Neural crest cell (in vitro differentiated cells): ENCODE results near the gene GOLGA6L1. TPM values are rescaled to one million over a fixed set of nuclear protein-coding genes. Genes with fewer than 3 reads are reported as not detected.
"Not testable (repeated sequence)": the region's sequence is repeated elsewhere in the genome, so short reads cannot be mapped to it uniquely, and the experiment has no call there.

Experiments
- DNase-seq: peaks from one replicate; pipeline ENCODE4 v3.0.0; 2021; ENCODE audit warnings: low read depth, mixed read lengths, low spot score
- H3K27ac Mint-ChIP-seq: one replicate; pipeline ENCODE4 v1.8.0; 2021; ENCODE audit warnings: mild to moderate bottlenecking, mixed read lengths; ENCODE audit not compliant: unreplicated experiment
- H3K27me3 Mint-ChIP-seq: 2 replicates; pipeline ENCODE4 v1.8.0; 2021; ENCODE audit warnings: low read depth, mild to moderate bottlenecking, mixed read lengths
- H3K36me3 Mint-ChIP-seq: 2 replicates; pipeline ENCODE4 v1.8.0; 2021; ENCODE audit warnings: low read depth, mild to moderate bottlenecking, mixed read lengths
- H3K4me1 Mint-ChIP-seq: 2 replicates; pipeline ENCODE4 v1.8.0; 2021; ENCODE audit warnings: mixed read lengths
- H3K4me3 Mint-ChIP-seq: one replicate; pipeline ENCODE4 v1.8.0; 2021; ENCODE audit warnings: mild to moderate bottlenecking, mixed read lengths
- H3K9me3 Mint-ChIP-seq: 2 replicates; pipeline ENCODE4 v1.8.0; 2021; ENCODE audit warnings: mixed read lengths
- total RNA-seq: library from RNA; stranded (reverse); gene quantifications from 2 replicates; pipeline ENCODE4 v1.2.1, GENCODE V29; 2021
- TF ChIP-seq, protein P1 (sequence below): fragments of 200-600 bp; sonication (generic); conservative IDR thresholded peaks from 2 replicates; pipeline ENCODE4 v1.5.0; 2021; ENCODE audit warnings: antibody characterized with exemption, mild to moderate bottlenecking

The GOLGA6L1 gene
- total RNA-seq, 1 donor from 2014 or later: not detected

- DNase-seq: no peak
- TF ChIP-seq, protein P1, sequence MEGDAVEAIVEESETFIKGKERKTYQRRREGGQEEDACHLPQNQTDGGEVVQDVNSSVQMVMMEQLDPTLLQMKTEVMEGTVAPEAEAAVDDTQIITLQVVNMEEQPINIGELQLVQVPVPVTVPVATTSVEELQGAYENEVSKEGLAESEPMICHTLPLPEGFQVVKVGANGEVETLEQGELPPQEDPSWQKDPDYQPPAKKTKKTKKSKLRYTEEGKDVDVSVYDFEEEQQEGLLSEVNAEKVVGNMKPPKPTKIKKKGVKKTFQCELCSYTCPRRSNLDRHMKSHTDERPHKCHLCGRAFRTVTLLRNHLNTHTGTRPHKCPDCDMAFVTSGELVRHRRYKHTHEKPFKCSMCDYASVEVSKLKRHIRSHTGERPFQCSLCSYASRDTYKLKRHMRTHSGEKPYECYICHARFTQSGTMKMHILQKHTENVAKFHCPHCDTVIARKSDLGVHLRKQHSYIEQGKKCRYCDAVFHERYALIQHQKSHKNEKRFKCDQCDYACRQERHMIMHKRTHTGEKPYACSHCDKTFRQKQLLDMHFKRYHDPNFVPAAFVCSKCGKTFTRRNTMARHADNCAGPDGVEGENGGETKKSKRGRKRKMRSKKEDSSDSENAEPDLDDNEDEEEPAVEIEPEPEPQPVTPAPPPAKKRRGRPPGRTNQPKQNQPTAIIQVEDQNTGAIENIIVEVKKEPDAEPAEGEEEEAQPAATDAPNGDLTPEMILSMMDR: no peak
- Mint-ChIP-seq H3K4me3 (no peak overlapping the region), H3K36me3 (peaks cover 2% of the 10 kb centered on the region), H3K4me1 (no peaks in the 10 kb centered on the region), H3K27me3 (no peaks in the 10 kb centered on the region), H3K27ac (no peak overlapping the region), H3K9me3 (no peaks in the 10 kb centered on the region)
Measured at GRCh38 chr15:23095796-23096195, 40.8 kb downstream of the GOLGA6L1 start.

- Mint-ChIP-seq H3K36me3 (peaks cover 3% of the 10 kb centered on the region), H3K27ac (no peak overlapping the region), H3K4me1 (peaks cover 18% of the 10 kb centered on the region), H3K4me3 (no peak overlapping the region), H3K9me3 (peaks cover 5% of the 10 kb centered on the region), H3K27me3 (peaks cover 2% of the 10 kb centered on the region)
- TF ChIP-seq, protein P1: no peak
- no peak for DNase-seq
Measured at GRCh38 chr15:23083115-23083514, 53.5 kb downstream of the GOLGA6L1 start.

DNA sequence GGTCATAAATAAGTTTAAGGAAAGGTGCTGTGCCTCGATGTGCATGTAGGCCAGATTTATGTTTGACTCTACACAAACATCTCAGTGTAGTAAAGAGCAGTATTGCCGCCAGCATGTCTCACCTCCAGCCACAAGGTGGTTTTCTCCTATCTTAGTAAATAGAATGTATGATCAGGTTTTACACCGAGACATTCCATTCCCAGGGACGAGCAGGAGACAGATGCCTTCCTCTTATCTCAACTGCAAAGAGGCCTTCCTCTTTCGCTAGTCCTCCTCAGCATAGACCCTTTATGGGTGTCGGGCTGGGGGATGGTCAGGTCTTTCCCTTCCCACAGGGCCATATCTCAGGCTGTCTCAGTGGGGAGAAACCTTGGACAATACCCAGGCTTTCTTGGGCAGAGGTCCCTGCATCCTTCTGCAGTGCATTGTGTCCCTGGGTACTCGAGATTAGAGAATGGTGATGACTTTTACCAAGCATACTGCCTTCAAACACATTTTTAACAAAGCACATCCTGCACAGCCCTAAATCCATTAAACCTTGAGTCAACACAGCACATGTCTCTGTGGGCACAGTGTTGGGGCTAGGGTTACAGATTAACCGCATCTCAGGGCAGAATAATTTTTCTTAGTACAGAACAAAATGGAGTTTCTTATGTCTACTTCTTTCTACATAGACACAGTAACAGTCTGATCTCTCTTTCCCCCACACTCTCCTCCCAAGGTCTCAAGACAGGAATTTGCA lies 54.5 kb downstream of the GOLGA6L1 start:
- peaks cover 17% of the 10 kb centered on the region for H3K4me1 Mint-ChIP-seq
- not testable (repeated sequence) for H3K9me3 Mint-ChIP-seq

DNA sequence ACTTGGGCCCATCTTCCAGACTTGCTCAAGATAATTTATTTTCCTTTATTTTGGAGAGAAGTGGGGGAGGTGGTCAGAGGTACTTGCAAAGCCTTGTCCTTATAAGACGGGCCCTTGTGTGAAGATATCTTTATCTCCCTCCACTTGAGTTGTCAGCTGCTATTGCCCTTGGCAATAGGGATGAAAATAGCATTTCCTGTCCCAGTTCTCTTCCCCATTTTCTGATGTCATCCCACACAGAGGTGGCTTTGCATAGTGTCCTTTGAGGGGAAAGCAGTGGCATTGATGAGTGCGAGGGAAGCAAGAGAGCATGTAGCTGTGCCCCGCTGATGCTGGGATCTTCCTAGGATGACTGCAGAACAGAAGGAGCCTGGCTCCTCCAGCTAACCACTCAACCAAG lies 55.4 kb downstream of the GOLGA6L1 start:
- Mint-ChIP-seq H3K36me3 (peaks cover 3% of the 10 kb centered on the region), H3K4me3 (no peak overlapping the region), H3K27ac (no peak overlapping the region), H3K27me3 (no peaks in the 10 kb centered on the region), H3K9me3 (peaks cover 5% of the 10 kb centered on the region), H3K4me1 (peaks cover 9% of the 10 kb centered on the region)
- TF ChIP-seq, protein P1: no peak
- DNase-seq: no peak

More for the DNA sequence above, 54.5 kb downstream of the GOLGA6L1 start:
- not testable (repeated sequence) for H3K27me3 Mint-ChIP-seq, DNase-seq, H3K36me3 Mint-ChIP-seq, H3K27ac Mint-ChIP-seq, H3K4me3 Mint-ChIP-seq

DNA sequence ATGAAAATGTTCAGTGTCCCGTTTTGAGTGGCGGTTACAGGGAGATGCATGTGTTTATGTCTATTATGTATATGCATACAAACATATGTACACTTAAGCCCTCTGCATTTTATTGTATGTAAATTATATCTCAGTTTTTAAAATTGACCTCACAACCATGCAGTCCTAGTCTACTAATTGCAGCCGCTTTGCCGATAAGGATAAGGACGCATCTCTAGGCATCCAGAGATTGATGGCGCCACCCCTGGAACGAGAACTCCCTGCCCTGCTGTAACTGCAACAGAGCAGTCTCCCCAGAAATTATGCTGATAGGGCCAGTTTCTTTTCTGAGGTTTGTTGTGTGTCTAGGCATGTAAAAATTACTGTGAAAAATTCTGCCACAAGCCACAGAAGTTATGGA lies 56.9 kb downstream of the GOLGA6L1 start:
- no peak overlapping the region for H3K27ac Mint-ChIP-seq
- TF ChIP-seq, protein P1: no peak
- H3K27me3 Mint-ChIP-seq: peaks cover 1% of the 10 kb centered on the region
- peaks cover 10% of the 10 kb centered on the region for H3K4me1 Mint-ChIP-seq
- H3K4me3 Mint-ChIP-seq: no peak overlapping the region
- H3K9me3 Mint-ChIP-seq: peaks cover 5% of the 10 kb centered on the region
- peaks cover 3% of the 10 kb centered on the region for H3K36me3 Mint-ChIP-seq
- DNase-seq: no peak

Other genes starting within 250 kb of the GOLGA6L1 start
- gene CYFIP1, start 156.5 kb downstream of the GOLGA6L1 start, total RNA-seq: 115 and 116 TPM in 2 replicates
- 23.8 and 28.2 TPM in 2 replicates for gene TUBGCP5, start 97.3 kb downstream of the GOLGA6L1 start, total RNA-seq
- not detected in 2 replicates for gene GOLGA6L26, start 197.4 kb upstream of the GOLGA6L1 start, total RNA-seq
- gene GOLGA8S, start 217.9 kb upstream of the GOLGA6L1 start, total RNA-seq: 0.25 and 0.33 TPM in 2 replicates